Hepatocyte (in vitro differentiated cells): ENCODE results near the gene KRTAP16-1.

Source experiments
- EZH2 ChIP-seq: fragments of 200-600 bp; sonication (generic); IDR thresholded peaks from 2 replicates; pipeline ENCODE4 v1.6.1; 2016; ENCODE audit warnings: antibody characterized with exemption, mild to moderate bottlenecking, borderline replicate concordance
- TF ChIP-seq, protein P1 (sequence below): fragments of 200-600 bp; sonication (generic); IDR thresholded peaks from 2 replicates; pipeline ENCODE4 v1.5.1; 2016; ENCODE audit warnings: antibody characterized with exemption, mild to moderate bottlenecking; ENCODE audit not compliant: poor library complexity

DNA sequence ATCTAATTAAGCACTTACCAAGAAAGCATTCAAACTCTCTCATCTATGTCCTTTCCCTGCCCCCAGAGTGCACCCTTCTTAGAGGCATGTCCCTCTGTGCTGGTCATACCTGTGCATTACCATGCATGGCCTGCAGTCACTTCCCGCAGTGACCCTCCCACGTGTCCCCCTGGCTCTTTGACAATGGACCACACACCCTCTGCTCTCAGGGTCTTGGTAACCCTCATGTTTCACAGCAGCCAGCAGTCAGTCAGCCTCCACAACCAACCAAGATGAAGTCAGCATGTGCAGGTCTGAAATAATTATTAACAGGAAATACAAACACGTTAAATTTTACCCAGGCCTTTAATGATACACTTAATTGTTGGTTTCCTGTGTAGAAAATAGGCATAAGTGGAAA, 31.4 kb upstream of the KRTAP16-1 start:
- TF ChIP-seq, protein P1, sequence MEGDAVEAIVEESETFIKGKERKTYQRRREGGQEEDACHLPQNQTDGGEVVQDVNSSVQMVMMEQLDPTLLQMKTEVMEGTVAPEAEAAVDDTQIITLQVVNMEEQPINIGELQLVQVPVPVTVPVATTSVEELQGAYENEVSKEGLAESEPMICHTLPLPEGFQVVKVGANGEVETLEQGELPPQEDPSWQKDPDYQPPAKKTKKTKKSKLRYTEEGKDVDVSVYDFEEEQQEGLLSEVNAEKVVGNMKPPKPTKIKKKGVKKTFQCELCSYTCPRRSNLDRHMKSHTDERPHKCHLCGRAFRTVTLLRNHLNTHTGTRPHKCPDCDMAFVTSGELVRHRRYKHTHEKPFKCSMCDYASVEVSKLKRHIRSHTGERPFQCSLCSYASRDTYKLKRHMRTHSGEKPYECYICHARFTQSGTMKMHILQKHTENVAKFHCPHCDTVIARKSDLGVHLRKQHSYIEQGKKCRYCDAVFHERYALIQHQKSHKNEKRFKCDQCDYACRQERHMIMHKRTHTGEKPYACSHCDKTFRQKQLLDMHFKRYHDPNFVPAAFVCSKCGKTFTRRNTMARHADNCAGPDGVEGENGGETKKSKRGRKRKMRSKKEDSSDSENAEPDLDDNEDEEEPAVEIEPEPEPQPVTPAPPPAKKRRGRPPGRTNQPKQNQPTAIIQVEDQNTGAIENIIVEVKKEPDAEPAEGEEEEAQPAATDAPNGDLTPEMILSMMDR = no peak
- TF ChIP-seq EZH2 = no peak
